T1000 (cell line): ENCODE results near the gene WAPL.
"Not testable (repeated sequence)": the region's sequence is repeated elsewhere in the genome, so short reads cannot be mapped to it uniquely, and the experiment has no call there.

Source experiments
- DNase-seq: peaks from one replicate; lab custom pipeline; 2025; ENCODE audit warnings: mixed read lengths; lab: John Stamatoyannopoulos, UW

Gene WAPL

DNA sequence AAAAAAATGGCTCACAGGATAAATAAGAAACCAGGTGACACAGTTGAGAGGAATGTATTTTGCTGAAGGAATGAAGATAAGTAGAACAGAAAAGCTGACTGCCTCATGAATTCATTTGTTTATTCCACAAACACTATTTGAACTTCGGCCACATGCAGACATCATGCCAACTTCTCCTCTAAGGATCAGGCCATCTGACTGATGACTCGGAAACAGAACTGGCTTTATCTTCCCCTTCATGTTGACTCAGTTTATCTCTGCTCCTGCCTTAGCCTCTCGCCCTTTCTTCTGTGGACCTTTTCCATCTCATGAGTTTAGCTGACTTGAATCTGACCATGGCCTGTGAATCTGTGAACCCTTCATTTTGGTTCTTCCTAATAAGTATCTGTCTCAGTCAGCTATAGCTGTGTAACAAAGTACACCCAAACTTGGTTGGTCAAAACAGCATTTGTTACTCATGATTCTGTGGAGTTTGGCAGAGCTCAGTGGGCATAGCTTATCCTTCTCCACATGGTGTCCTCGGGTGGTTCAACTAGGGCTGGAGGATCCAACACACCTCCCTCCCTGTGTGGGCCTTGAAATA lies 111.0 kb downstream of the WAPL start:
- no peak for DNase-seq

DNA sequence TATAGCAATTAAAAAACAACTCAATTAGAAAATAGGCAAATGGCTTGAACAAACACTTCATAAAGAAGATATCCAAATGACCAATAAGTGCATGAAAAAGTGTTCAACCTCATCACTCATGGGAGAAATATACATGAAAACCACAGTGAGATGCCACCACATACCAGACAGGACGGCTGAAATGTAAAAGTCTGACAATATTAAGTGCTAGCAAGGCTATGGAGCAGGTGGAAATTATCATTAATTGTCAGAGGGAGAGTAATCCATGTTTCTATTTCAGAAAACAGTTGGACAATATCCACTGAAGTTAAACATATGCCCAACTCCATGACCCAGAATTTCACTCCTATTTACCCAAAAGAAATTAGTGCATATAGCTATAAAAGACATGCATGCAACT lies 112.4 kb downstream of the WAPL start:
- no peak for DNase-seq

DNA sequence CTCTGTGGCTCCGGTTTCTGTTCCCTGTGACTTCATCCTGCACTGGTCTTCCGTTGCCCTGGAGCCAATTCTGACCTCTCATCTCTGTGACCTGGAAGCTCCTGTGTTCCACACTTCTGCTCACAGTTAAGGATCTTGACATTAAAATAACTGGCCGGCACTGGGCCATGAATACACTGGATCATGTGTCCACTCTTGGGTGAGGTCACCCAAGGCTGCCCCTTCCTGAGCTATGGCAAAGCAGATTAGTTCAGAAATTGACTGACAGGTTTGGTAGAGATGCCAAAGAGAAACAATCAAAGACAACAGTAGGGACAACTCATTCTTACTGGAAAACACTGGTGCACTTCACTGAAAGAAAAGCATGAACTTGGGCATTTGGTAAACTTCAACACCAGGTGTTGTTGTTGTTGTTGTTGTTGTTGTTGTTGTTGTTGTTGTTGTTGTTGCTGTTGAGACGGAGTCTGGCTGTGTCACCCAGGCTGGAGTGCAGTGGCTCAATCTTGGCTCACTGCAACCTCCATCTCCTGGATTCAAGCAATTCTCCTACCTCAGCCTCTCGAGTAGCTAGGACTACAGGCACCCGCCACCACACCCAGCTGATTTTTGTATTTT lies 118.3 kb downstream of the WAPL start:
- DNase-seq: no peak

DNA sequence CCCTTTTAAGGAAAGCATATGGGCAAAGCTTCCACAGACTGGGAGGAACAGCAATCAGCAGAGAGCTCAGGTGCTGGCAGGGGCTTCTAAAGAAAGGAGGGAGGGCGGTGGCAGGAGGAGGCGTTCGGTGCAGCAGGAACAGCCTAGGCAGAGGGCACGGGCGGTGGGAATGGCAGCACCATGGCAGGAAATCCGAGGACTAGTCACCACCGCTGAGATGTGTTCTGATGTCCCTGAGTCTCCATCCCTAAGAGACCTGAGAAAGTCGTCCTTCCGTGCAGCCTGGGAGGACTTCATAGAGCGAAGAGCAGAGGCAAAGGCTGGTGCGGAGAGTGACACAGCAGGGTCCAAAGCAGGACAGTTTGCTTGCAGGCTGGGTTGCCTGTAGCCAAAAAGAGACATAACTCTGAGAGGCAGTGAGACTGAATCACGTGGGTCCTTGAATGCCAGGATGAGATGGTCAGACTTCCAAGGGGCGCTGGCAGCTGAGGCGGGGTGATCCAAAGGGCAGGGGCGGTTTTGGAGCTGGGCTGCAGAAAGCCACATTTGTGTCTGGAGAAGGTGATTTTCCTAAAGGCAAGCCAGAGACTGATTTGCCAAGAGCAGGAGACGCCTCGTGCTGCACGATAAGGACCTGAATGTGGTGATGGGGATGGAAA lies 119.2 kb downstream of the WAPL start:
- DNase-seq: no peak

DNA sequence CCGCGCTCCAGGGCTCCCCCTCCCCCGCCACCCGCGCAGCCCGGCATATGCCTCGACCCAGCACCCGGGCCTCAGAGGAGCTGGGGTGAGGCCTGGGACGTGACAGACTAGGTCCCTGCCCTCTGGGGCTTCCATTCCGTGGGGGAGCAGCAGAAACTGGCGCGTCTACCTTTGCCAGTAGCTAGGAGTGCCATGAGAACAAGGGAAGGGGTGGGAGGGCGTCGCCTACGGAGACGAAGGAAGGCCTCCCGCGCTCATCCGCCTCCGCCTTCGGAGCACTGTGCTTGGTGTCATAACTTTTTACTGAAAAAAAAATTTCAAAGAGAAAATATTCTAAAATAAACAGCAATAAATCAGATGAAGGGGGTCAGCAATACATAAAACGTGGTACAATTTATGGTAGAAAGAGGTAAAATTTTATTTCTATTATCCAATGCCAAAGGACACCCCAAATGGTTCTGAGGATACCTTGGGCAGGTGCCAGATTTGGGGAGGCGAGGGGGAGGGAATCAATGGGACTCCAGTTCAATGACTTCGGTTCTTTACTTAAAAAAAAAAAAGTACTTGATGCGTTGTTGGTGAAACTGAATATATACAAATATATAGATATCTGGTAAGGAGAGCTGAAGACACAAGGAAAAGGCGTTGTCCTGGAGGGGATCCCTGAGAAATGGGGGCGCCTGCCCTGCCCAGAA lies 119.9 kb downstream of the WAPL start:
- DNase-seq: no peak

DNA sequence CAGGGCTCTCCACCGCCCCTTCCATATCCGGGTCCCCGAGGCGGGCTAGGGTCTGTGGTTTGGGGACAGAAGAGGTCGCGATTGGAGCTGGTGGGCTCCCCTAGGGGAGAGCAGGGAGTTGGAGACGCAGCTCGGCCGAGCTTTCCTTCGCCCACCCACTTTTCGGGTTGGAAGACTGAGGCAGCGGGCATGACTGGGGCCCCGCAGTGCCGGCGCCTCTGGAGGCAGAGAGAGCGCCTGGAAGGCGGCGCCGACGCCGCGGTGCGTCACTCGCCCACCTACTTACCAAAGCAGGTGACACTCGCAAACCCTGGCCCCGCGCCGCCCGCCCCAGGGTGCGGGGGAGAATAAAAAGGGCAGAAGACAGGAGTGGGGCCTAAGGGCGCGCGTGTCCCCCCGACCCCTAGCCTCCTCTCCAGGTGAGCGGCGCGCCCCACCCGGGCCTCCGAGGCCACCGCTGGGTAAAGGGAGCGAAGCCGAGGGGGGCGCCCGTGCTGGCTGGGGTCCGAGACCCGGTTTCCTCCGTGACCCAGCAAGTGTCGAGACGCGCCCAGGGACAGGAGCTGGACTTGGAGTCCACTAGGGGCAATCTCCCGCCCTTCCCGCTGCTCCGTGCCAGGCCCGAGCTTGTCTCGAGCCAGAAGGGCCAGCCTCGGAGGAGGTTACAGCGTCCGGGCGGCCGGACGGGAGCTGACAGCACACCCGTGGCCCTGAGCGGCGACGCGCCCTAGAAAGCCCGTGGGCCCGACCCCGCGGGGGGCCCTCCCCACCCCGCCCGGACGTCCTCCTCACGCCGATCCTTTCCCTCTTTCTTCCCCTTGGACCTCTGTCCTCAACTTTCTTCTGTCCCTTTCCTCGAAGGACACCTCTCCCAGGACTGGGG lies 120.6 kb downstream of the WAPL start:
- DNase-seq: no peak

DNA sequence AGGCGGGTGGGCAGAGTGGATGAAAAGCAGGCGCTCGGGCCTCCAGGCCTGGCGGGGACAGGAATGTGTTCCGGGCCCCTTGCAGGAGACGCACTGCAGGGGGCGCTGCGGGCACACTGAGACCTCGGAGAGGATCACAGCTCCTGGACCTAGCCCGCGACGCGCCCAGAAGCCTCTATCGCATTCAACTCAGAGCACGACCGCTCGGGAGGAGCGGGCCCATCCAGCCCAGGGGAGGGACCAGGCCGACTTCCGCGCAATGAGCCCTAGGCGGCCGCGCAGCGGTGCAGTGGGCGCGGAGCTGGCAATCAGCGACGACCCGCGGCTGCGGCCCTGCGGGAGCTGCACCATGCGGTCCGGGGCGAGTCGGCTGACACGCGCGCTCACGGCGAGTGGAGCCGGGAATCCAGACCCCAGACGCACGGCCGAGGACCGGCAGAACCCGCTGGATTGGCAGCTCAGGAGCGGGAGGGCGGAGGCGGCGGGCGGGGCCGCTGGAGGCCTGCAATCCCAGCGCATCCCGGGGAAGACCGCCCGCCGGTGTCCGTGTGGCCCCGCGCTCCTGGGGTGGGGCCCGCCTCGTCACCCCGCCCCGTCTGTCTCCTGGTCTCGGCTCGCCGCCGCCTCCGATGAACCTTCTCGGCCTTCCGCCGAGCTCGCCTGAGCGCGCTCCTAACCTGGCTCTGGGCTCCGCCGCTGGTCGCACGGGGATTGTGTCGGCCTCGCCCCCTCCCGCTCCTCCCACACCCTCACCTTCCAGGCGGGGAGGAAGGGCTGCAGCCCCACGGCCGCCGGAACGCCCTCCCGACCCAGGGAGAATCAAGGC lies 121.5 kb downstream of the WAPL start:
- peak; percentile 93 for DNase-seq

DNA sequence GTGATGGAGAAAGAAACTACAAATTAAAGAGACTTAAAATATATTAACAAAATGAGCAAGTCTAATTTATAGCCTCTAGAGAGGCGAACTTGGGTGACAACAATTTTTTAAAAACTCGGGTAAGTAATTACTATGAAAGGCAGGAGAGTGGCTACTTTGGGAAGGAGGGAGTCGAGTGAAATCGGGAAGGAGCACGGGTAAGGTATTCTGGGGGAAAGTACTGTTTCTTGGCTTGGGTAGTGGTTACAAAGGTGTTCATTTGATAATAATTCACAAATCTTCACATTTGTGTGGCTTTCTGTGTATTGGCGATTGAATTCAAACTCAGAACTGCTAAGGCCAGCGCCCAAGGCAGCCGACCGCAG lies 122.1 kb downstream of the WAPL start:
- no peak for DNase-seq

DNA sequence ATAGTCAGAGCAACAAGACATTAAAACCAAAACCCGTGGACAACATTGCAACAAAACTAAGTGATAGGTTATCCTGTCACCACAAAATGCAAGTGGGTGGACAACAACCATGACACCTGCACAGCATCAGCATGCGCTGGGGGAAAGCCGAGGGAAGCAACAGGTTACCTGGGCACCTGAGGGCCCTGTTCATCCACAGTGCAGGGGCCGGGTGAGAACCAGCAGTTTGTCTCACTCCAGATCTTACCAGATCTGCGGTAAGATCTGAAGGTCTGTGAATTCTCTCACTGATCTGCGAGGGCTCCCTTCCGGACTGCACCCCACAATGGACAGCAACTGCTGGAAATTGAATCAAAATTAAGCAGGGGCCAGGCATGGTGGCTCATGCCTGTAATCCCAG lies 124.5 kb downstream of the WAPL start:
- DNase-seq: no peak

DNA sequence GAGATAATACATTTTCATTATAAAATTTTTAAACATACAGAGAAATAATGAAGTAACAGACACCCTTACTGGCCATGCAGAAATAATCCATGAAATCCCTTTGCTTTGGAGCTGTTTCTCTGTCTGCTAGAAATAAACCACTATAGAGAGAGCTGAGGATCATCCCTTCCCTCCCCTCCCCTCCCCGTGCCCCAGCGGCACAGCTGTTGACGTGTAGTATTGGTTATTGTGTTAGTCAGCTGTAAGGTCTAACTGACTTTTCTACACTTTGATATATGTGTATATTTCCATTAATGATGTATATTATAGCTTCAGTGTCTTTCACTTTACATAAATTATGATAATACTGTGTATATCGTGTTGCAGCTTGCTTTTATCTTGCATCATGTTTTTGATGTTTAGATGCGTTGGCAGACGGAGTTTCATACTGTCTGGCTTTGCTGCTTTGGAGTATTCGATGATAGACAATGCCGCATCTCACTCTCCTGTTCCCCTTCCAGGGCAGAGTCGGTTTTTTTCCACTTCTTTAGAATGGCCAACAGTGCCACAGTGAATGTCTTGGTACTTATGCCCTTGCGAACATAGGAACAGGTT lies 127.6 kb downstream of the WAPL start:
- DNase-seq: no peak

DNA sequence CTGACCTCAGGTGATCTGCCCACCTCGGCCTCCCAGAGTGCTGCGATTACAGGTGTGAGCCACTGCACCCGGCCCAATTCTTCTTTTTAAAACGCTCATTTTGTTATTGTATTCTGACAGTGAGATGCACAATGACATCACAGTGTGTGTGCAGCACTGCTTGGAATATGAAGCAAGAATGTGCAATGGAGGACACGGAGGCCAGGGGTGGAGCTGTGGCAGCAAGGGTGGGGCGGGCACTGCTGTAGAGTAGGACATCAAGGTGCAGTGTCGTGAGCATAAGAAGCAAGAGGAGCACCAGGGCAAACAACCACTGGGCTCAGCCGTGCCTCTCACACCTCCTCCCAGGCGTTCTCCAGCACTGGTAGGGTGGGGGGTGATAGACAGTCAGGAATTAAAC lies 128.2 kb downstream of the WAPL start:
- DNase-seq: no peak

DNA sequence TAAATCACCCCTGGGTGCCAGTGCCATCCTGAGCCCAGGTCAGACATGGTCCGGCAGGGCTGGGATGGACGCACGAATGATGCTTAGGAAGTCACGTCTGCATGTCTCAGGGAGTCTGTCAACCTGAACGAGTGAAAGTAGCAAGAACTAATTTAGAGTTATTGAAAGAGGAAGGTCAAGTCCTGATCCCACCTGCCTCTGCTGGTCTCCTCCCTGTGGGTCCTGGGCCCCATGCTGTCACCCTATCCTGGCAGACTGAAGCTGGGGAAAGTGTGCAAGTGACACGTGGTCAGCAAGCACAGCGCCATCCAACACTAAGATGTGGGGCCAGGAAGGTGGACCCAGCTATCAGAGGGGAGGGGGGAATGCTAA lies 128.9 kb downstream of the WAPL start:
- DNase-seq: no peak

DNA sequence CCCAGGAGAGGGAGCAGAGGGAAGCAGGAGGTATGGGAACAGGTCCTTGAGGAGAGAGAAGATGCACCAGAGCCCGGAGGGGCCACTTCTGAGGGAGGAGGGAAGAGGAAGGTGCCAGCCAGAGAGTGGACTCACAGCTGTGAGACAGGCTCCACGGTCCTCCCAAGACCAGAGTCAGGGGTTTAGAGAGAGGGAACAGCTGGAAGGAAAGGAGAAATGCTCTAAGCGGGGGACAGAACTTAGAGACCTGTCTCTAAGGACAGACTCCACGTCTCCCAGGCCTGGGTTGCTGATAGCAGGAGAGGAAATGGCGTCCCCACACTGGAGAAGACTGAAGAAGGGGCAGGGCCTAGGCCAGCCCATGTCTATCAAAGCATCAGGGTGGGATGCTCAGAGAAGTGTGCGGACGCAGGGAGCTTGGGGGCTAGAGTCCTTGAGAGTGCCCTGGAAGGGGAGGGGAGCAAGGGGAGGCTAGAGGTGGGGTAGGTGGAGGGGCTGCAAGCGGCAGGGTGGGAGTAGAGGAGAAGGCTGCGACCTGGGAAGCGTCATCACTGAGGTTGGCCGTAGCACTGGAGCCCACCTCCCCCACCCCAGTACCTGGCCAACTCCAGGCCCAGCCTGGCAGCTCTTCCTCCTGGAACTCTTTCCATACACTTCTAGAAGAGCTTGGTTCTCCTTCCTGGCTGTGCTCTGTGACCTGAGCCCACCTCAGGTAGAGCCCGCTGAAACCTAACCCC lies 129.4 kb downstream of the WAPL start:
- DNase-seq: no peak

DNA sequence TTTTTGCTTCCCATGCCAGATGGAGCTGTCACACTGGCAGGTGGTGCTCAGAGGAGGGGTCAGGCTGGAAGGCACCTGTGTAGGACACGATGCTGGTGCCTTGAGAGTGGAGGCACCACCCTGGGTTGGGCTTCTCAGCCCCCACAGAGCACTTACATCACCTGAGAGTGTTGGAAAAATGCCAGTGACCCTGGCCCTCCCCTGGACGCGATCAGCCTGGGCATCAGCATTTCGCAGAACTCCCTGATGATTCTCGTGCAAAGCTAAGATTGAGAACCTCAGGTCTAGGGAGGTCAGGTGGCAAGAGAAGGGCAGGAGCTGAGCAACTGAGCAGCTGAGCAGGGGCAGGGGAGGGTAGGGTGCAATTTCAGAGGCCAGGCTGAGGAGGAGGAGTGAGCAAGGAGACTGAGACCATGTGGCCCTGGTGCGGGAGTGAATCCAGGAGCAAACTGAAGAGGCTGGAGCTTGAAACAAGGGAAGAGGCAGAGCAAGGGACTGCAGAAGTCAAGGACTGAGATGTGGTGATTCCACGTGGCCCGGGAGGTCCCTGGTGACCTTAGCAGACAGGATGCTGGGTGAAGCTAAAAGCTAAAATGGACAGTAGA lies 130.3 kb downstream of the WAPL start:
- DNase-seq: no peak

DNA sequence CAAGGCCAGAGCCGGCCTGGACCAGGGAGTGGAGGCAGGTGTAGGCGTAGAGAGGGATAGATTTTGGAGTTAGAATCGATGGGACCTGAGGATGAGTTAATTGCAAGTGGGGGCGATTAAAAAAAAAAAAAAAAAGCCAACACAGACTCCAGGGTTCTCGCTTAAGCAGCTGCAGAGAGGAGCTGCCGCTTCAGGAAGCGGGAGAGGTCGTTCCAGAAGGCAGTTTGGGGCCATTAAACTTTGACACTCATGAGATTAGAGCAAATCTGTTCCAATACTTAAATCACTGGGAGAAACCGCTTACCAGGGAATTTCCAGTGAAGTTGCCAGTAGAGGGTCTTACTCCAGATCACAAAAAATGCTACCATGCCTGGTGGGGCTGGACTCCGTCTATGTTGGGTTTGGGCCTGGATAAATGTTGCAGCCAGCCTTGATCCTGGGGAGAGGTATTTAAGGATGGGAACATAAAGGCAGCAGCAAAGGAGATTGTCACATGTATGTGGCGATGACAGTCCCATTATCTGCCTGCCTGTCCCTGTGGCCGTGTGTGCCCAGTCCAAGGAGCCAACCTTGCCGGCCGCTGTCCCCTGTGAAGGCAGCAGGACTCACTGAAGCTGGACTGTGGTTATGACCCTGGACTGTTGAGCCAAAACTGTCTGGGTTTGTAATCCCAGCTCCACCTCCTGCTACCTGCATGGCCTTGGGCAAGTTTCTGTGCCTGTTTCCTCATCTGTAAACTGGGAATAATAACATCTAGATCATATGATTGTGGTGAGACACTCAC lies 131.1 kb downstream of the WAPL start:
- DNase-seq: no peak

DNA sequence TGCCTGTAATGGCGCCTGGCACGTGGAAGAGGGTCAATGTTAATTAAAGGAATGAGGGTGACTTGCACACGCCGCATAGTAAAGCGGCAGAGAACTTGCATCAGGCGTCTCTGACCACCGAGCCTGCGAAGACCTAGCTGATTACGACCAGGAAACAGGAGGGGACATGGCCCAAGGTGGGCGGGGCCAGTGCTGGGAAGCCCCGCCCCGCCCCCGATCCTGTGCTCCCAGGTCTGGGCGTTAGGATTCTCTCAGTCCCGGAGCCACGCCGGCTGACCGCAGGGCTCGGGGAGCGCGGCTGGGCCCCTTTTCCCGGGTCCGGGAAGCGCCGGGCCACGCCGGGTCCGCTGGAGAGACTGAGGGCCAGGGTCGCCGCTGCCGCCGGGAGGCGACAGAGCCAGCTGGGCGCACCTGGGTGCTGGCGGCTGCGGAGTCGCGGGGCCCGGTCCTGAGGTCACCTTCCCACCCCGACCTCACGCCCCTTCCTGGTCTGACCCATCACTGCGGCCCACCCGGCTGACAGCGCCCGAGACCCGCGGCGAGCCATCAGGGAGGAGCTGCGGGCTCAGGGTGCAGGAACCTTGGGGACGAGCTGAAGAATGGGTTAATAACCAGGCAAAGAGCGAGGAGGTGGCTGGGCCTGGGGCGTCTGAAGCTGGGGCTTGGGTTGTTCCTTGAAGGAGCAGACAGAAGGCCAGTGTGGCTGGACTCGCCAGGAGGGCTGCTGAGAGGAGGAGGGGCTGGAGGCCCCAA lies 132.0 kb downstream of the WAPL start:
- no peak for DNase-seq

DNA sequence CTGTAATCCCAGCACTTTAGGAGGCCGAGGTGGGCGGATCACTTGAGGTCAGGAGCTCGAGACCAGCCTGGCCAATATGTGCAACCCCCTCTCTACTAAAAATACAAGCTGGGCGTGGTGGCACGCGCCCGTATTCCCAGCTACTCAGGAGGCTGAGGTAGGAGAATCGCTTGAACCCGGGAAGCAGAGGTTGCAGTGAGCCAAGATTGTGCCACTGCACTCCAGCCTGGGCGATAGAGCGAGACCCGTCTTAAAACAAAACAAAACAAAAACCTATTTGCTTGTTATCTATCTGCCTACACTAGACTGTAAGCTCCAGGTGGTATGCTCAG lies 132.5 kb downstream of the WAPL start:
- not testable (repeated sequence) for DNase-seq

DNA sequence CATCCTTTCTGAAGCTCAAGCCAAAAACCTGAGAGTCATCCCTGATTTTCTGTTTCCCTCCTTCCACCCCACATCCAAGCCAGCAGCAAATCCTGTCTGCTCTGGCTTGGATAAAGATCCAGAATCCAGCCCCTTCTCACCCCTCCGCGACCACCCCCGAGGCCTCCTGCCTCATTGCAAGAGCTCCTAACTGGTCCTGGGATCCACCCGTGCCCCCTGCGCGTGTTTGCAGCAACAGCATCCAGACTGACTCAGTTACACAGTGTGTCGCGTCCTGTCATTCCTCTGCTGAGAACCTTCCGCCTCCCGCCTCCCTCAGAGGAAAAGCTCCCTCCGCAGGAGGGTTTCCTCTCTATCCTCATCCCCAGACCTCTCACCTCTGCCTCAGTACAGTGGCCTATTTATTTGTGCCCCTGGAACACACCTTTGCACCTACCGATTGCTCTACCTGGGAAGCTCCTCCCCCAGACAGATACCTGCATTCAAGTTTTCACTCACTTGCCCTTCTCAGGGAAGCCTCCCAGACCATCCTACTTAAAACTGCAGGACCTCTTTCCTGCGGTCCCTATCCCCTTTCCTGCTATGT lies 133.4 kb downstream of the WAPL start:
- no peak for DNase-seq
